Suprapubic skin (tissue), 4 donors: ENCODE results near the gene TSPEAR. TPM values are rescaled to one million over a fixed set of nuclear protein-coding genes. Genes with fewer than 3 reads are reported as not detected.
"Not testable (repeated sequence)": the region's sequence is repeated elsewhere in the genome, so short reads cannot be mapped to it uniquely, and the experiment has no call there.

Experiments
- DNase-seq, 2 donors: peaks; one replicate each; pipeline ENCODE4 v3.0.0-alpha.2; 2019; ENCODE audit warnings: low spot score in 2 of 2
- H3K27ac ChIP-seq: fragments of 200-600 bp; sonication (generic); one replicate; pipeline ENCODE4 v1.5.1; 2019
- H3K27me3 ChIP-seq: fragments of 200-600 bp; sonication (generic); one replicate; pipeline ENCODE4 v1.5.1; 2019
- H3K36me3 ChIP-seq: fragments of 200-600 bp; sonication (generic); one replicate; pipeline ENCODE4 v1.5.1; 2019
- H3K4me1 ChIP-seq: fragments of 200-600 bp; sonication (generic); one replicate; pipeline ENCODE4 v1.5.1; 2019
- H3K4me3 ChIP-seq: fragments of 200-600 bp; sonication (generic); one replicate; pipeline ENCODE4 v1.5.1; 2019; ENCODE audit warnings: mild to moderate bottlenecking
- H3K9me3 ChIP-seq: fragments of 200-600 bp; sonication (generic); one replicate; pipeline ENCODE4 v1.5.1; 2019
- CTCF ChIP-seq, 2 donors: fragments of 200-600 bp in 1 of 2; fragments of 450-650 bp in 1 of 2; sonication (generic) in 1 of 2; IDR thresholded peaks; one replicate each; pipeline ENCODE4 v1.5.1; 2016 to 2019; ENCODE audit warnings: antibody characterized with exemption in 2 of 2, mild to moderate bottlenecking in 1 of 2, moderate library complexity in 1 of 2
- EP300 ChIP-seq: sonication (generic); formaldehyde crosslinking; IDR thresholded peaks from one replicate; pipeline ENCODE4 v1.6.1; 2017; ENCODE audit warnings: antibody characterized with exemption
- POLR2A ChIP-seq, 2 donors: fragments of 450-650 bp; IDR thresholded peaks; one replicate each; pipeline ENCODE4 v1.6.1; 2017; ENCODE audit warnings: antibody characterized with exemption in 2 of 2, mild to moderate bottlenecking in 2 of 2, moderate library complexity in 2 of 2
- POLR2AphosphoS5 ChIP-seq, 3 donors: sonication (generic); formaldehyde crosslinking; IDR thresholded peaks; one replicate each; pipeline ENCODE4 v1.6.1; 2017; ENCODE audit warnings: antibody characterized with exemption in 3 of 3
- WGBS: methylation state at CpG from one replicate; pipeline ENCODE4 v1.1.5; 2018; 5-methylcytosine and 5-hydroxymethylcytosine counted together
- total RNA-seq, 4 donors: library from RNA; depleted of rRNA; stranded (reverse); fragments of >200 nt; gene quantifications; one replicate each; pipeline ENCODE4 v1.1.0, GENCODE V29; 2016

Gene TSPEAR
- total RNA-seq, 4 donors from 2014 or later: 0.21 to 0.59 (median 0.32) TPM; not detected in 1

- Histone ChIP-seq H3K4me3 (no peak overlapping the region), H3K27me3 (peaks cover 18% of the 10 kb centered on the region), H3K36me3 (no peaks in the 10 kb centered on the region), H3K27ac (no peak overlapping the region), H3K4me1 (no peaks in the 10 kb centered on the region), H3K9me3 (no peaks in the 10 kb centered on the region)
- TF ChIP-seq POLR2AphosphoS5 (IDR thresholded peaks at IDR 0.05) (no peak), EP300 (no peak), POLR2A (IDR thresholded peaks at IDR 0.05) (no peak), CTCF (IDR thresholded peaks at IDR 0.05) (no peak)
- DNase-seq: no peak
- 97% methylated on average over 1 of the region's 1 CpG for WGBS
Measured at GRCh38 chr21:44564886-44565598, 146.3 kb downstream of the TSPEAR start.

- no peak for TF ChIP-seq POLR2AphosphoS5 (IDR thresholded peaks at IDR 0.05)
- no peak for TF ChIP-seq POLR2A (IDR thresholded peaks at IDR 0.05)
- no peak for TF ChIP-seq CTCF (IDR thresholded peaks at IDR 0.05)
- TF ChIP-seq EP300: no peak
- 95% methylated on average over 1 of the region's 1 CpG for WGBS
- H3K4me3 ChIP-seq: no peak overlapping the region
Measured at GRCh38 chr21:44564099-44564498, 147.3 kb downstream of the TSPEAR start.

GRCh38 chr21:44558695-44559094 lies 152.7 kb downstream of the TSPEAR start, which contains the start of gene KRTAP10-3:
Gene KRTAP10-3, minus strand, starts transcription at chr21:44558795. Its CDS starts 80 bp downstream, at chr21:44558715.
- H3K9me3 ChIP-seq: no peaks in the 10 kb centered on the region
- WGBS: 66% methylated on average over 4 of the region's 5 CpGs
- TF ChIP-seq POLR2A (IDR thresholded peaks at IDR 0.05) (no peak), CTCF (IDR thresholded peaks at IDR 0.05) (no peak), POLR2AphosphoS5 (IDR thresholded peaks at IDR 0.05) (no peak), EP300 (no peak)
- no peak within 1 kb of the TSS for H3K27ac ChIP-seq
- no peak within 1 kb of the TSS for H3K4me3 ChIP-seq
- no peaks in the 10 kb centered on the region for H3K4me1 ChIP-seq
- no peak for DNase-seq
- H3K36me3 ChIP-seq: no peaks in the 10 kb centered on the region
- H3K27me3 ChIP-seq: peaks cover 38% of the 10 kb centered on the region

More at GRCh38 chr21:44564099-44564498, 147.3 kb downstream of the TSPEAR start:
- no peak for DNase-seq
- H3K27ac ChIP-seq: no peak overlapping the region
- H3K4me1 ChIP-seq: no peaks in the 10 kb centered on the region
- no peaks in the 10 kb centered on the region for H3K36me3 ChIP-seq
- H3K9me3 ChIP-seq: no peaks in the 10 kb centered on the region
- H3K27me3 ChIP-seq: peaks cover 11% of the 10 kb centered on the region

- not testable (repeated sequence) for DNase-seq, H3K36me3 ChIP-seq, H3K4me1 ChIP-seq, H3K4me3 ChIP-seq, H3K9me3 ChIP-seq, H3K27ac ChIP-seq
- peaks cover 38% of the 10 kb centered on the region for H3K27me3 ChIP-seq
- WGBS: 71% methylated on average over 7 of the region's 10 CpGs
Measured at GRCh38 chr21:44558329-44558675, 153.1 kb downstream of the TSPEAR start.

GRCh38 chr21:44557491-44558328 lies 153.7 kb downstream of the TSPEAR start:
- H3K27me3 ChIP-seq: peaks cover 41% of the 10 kb centered on the region
- no peak overlapping the region for H3K27ac ChIP-seq
- TF ChIP-seq POLR2AphosphoS5 (IDR thresholded peaks at IDR 0.05) (no peak), CTCF (IDR thresholded peaks at IDR 0.05) (no peak), POLR2A (IDR thresholded peaks at IDR 0.05) (no peak), EP300 (no peak)
- H3K9me3 ChIP-seq: no peaks in the 10 kb centered on the region
- H3K36me3 ChIP-seq: no peaks in the 10 kb centered on the region
- H3K4me1 ChIP-seq: no peaks in the 10 kb centered on the region
- H3K4me3 ChIP-seq: no peak overlapping the region
- WGBS: 71% methylated on average over 21 of the region's 30 CpGs
- no peak for DNase-seq
